Adipose tissue (tissue), 3 donors: ENCODE measurements around the gene AKAP8. TPM values are rescaled to one million over a fixed set of nuclear protein-coding genes. Genes with fewer than 3 reads are reported as not detected.
A peak's percentile ranks its signal among the peaks of the same experiment; 100 is the strongest.

ENCODE experiments used
- H3K27ac ChIP-seq: one replicate; pipeline ENCODE4 v1.5.1; 2013; ENCODE audit warnings: low read depth, low read length
- WGBS, 3 donors: extraction: QIAGEN DNeasy Blood & Tissue Kit; methylation state at CpG; one replicate each; pipeline ENCODE4 v1.1.7; 2013; 5-methylcytosine and 5-hydroxymethylcytosine counted together
- polyA plus RNA-seq, 3 donors: library from polyadenylated mRNA; stranded (reverse); fragments of 200-250 nt; gene quantifications; one replicate each; pipeline ENCODE4 v1.2.3, GENCODE V29; 2013
- donor health status: healthy with polysubstance abuse.
- donor health status: Bipolar disorder and iron deficiency.
- donor health status: healthy.

The AKAP8 gene
- polyA plus RNA-seq, result 10 to 100 TPM in 2 of 3 donors, 1 to 10 TPM in 1; 8.7 to 19.3 (median 13.3) TPM

DNA sequence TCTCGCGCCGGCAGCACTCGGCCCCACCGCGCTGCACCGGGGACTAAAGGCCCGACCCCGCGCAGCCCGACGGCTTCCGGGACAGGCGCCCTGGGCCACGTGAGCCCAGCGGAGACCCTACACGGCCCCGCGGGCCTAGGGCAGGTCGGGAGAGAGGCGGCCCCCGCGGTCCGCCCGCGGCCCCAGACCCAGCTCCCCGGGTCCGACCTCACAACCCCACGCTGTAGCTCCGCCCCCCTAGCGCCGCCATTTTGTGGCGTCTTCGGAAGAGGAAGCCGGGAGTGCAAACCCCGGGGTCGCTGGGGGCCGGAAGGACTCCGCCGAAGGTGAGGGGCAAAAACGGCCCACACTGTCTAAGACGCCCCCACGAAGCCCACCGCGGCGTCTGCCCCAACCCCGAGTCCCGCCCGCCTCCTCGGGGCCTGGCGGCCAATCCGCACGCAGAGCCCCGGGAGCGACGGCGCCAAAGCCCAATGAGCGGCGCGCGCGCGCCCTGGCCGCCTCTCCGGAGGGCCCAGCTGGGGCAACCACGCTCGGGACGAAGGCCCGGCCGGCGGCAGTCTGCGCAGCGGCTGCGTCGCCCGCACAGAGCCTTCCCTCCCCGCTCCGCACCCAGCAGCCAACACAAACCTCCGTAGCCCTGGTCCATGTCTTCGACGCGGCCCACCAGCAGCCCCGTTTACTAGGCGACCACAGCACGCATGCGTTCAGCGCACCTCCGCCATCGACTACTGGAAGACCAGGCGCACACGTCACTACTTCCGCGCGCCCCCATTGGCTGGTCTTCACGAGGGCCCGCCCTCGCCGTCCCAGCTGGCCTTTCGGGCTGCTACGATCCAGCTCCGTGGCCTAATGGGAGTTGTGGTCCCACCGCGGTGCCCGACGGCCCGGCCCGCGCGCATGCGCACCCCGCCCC, at the start of gene AKAP8:
TSS of gene AKAP8 (minus strand) at position 705 of the 916 bp plus-strand sequence. CDS start at position 649, 56 bp downstream.
- peak within 1 kb of the TSS; percentile 75 for H3K27ac ChIP-seq
- WGBS, 3 donors, result 0 to 1% (median 0%) methylated on average over 90 to 111 of the region's 111 CpGs

GRCh38 chr19:15427991-15428471, 48.4 kb upstream of the AKAP8 start:
- WGBS, 3 donors, result 92 to 96% (median 94%) methylated on average over 31 to 35 of the region's 35 CpGs
- H3K27ac ChIP-seq, result no peak overlapping the region

DNA sequence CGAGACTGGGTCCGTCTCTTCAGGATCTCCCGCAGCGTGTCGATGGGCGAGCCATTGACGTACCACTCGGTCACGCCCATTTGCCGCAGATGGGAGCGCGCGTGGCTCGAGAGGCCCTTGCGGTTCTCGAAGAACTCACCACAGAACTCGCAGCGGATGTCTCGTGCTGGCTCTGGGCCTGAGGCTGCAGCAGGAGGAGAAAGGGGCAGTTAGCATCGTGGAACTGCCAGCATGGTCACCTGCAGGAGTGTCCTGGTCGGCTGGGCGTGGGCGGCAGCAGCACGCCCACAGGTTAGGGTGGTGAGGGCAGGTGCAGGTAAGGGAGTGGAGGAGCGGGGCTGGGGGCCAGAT, 47.7 kb upstream of the AKAP8 start:
- no peak overlapping the region for H3K27ac ChIP-seq
- 97 to 98% (median 97%) methylated on average over 25 of the region's 25 CpGs for WGBS, 3 donors

- WGBS, 3 donors, result 90 to 92% (median 91%) methylated on average over 14 to 16 of the region's 16 CpGs
- H3K27ac ChIP-seq, result no peak overlapping the region
Observed at GRCh38 chr19:15426485-15427349, 47.1 kb upstream of the AKAP8 start.

DNA sequence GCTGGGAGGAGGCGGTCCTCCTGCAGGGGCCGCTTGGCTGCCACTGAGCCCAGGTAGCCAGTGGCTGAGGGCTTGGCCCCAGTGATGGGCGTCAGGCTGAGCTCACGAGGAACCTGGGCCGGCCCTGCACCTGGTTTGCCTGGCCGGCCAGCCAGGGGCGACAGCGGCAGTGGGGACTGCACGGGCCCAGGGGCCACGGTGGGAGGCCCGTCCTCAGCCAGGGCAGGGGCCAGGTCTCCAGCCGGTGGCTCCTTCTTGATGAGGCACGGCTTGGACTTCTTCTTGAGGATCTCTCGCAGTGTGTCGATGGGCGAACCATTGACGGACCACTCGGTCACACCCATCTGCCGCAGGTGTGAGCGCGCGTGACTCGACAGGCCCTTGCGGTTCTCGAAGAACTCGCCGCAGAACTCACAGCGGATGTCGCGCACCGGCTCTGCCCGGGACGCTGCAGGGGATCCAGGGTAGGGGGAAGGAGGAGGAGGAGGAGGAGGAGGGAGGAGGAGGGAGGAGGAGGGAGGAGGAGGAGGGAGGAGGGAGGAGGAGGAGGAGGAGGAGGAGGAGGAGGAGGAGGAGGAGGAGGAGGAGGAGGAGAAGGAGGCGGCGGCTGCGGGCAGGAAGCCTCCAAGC, 45.8 kb upstream of the AKAP8 start:
- WGBS, 3 donors, result 94 to 95% (median 95%) methylated on average over 24 to 36 of the region's 36 CpGs
- H3K27ac ChIP-seq, result no peak overlapping the region

GRCh38 chr19:15424692-15425272, 45.2 kb upstream of the AKAP8 start:
- WGBS, 3 donors, result 97% methylated on average over 31 to 38 of the region's 38 CpGs
- H3K27ac ChIP-seq, result no peak overlapping the region

DNA sequence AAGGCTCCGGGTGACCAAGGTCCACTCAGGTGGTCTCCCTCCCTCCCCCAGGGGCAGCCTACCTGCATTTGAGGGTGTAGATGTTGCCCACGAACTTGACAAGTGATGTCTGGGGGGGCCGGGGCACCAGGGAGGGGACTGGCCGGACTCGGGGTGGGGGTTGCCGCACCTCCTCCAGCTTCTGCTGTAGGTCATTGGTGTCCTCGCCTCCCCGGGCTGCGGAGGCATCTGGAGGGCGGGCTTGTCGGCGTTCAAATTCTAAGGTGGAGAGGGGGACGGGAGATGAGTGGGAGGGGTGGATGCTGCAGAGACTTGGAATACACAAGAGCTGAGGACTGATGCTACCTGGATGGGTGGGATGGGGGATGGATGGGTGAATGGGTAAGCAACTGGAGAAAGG, 44.5 kb upstream of the AKAP8 start:
- no peak overlapping the region for H3K27ac ChIP-seq
- 96 to 98% (median 96%) methylated on average over 13 of the region's 13 CpGs for WGBS, 3 donors

- no peak overlapping the region for H3K27ac ChIP-seq
- WGBS, 3 donors, result 94 to 100% (median 97%) methylated on average over 4 to 6 of the region's 6 CpGs
Observed at GRCh38 chr19:15423130-15423529, 43.5 kb upstream of the AKAP8 start.

DNA sequence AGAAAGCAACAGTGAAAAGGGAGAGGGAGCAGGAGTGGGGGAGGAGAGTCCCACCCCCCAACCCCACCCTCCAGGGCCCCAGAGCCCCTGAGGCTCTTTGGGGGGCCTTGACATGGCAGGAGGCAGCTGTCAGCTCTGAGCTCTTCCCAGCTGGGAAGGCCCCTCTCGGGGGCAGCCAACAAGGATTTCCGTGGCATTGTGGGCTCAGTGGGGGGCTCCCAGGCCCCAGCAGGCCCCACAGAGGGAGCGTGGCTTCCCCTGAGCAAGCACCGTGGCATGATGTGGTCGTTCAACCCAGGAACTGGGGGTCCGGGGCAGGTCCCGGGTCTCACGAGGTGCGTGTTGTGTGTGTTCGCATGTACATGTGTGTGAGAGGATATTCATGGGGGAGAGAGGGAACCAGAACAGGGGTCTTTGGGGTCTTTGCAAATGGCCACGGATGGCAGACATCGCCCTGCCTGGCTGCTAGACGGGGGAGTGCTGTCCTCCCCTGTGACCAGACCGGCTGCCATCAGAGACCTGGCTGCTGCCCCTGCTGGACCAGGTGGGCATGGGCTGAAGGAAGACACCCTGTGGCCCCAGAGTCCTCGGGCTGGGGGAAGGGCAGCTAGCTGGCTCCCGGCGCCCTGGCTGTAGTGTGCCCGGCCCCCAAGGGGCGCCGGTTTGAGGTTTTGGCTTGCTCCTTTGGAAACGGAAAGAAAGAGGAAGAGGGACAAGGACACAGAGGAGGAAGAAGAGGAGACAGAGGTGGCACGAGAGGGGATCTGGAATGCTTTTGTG, 42.9 kb upstream of the AKAP8 start:
- H3K27ac ChIP-seq, result no peak overlapping the region
- WGBS, 3 donors, result 79 to 91% (median 80%) methylated on average over 22 of the region's 22 CpGs

DNA sequence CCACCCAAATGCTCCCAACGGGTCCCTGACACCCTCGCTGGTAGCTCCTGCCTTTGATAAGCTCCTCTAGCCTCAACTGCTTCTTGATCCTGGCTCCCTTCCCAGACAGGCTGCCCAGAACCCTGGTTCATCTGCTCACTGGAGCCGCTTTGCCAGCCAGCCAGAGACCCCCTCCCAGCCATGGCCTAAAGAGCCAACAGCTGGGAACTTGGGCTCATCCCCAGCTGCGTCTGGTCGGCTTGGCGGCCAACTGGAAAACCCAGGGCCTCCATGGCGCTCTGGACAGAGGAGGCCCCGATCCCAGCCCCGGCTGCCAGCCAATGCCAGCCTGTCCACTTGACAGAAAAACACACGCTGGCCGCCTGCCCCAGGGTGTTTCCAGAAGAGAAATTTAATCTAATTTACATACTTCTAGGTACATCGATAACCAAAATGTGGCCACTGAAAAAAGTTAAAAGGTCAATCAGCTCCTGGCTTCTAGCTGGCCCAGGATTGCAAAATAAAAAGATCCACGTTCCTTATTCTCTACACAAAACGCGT, 42.2 kb upstream of the AKAP8 start:
- H3K27ac ChIP-seq, result no peak overlapping the region
- 74 to 78% (median 76%) methylated on average over 15 of the region's 15 CpGs for WGBS, 3 donors

- no peak overlapping the region for H3K27ac ChIP-seq
- WGBS, 3 donors, result 79 to 83% (median 81%) methylated on average over 12 of the region's 12 CpGs
Observed at GRCh38 chr19:15421136-15421695, 41.6 kb upstream of the AKAP8 start.

DNA sequence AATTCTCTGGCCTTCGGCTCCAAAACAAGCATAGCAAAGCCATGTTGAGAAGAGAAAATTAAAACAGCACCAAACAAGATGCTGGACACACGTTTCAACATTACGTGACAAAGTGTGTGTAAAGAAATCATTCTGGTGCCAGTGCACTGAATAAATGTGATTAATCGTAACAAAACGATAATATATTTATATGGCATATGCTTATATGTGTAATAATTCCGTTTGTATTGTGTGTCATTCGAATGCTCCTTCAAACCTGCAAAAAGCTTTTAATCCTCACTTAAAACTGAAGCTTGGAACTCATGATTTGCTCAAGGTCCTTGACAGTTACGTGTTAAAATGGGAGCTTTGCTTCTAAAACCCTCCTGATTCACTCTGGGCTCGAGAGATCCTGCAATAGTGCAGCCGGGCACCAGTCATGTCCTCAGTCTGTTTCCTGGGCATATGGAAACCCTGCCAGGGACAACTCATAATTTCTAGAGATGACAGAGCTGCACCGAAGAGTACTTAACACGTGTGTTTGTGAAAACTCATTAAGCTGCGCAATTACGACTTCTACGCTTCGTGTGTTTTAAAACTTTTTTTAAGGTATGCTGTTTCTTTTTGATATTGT, 39.9 kb upstream of the AKAP8 start:
- WGBS, 3 donors, result 17 to 28% (median 26%) methylated on average over 16 of the region's 16 CpGs
- no peak overlapping the region for H3K27ac ChIP-seq

- H3K27ac ChIP-seq, result no peak within 1 kb of the TSS
- WGBS, 3 donors, result 0 to 1% (median 1%) methylated on average over 57 to 61 of the region's 61 CpGs
Observed at GRCh38 chr19:15418579-15419412, 39.2 kb upstream of the AKAP8 start, which contains the start of gene AKAP8L. AKAP8L (minus strand) TSS chr19:15418988; CDS start chr19:15418923, 65 bp downstream.

GRCh38 chr19:15418231-15418578, 38.6 kb upstream of the AKAP8 start:
- H3K27ac ChIP-seq, result no peak overlapping the region
- WGBS, 3 donors, result 0 to 1% (median 1%) methylated on average over 16 of the region's 16 CpGs

GRCh38 chr19:15417699-15418098, 38.1 kb upstream of the AKAP8 start:
- 8 to 17% (median 12%) methylated on average over 9 of the region's 9 CpGs for whole genome bisulfite sequencing, 3 donors
- no peak overlapping the region for H3K27ac ChIP-seq

DNA sequence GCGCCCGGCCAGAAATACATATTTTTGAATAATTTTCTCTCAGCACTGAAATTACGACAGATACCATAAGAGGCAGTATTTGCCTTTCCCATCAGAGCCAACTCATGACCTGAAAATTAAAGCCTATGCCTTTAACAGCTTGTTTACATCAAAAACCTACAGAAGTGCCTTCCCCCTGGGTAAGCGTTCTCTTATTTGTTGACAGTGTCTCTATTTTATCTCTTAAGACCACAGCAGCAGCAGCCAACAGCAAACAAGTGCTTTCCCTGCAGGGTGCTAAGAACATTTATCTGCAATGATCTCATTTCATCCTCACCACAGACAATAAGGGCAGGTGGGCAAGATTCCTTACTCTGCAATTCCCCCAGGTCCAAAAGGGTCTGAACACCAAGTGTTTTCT, 33.2 kb upstream of the AKAP8 start:
- WGBS, 3 donors, result 32 to 80% (median 80%) methylated on average over 4 of the region's 4 CpGs

More for the DNA sequence above, 33.2 kb upstream of the AKAP8 start:
- H3K27ac ChIP-seq, result no peak overlapping the region
